Stimulated activated naive CD4-positive, alpha-beta T cell (primary cell): ENCODE measurements around the gene GPR153.

Experiments
- DNase-seq, 6 experiments: peaks; one replicate each; lab custom pipeline; 2025; lab: John Stamatoyannopoulos, UW

GPR153 gene

DNA sequence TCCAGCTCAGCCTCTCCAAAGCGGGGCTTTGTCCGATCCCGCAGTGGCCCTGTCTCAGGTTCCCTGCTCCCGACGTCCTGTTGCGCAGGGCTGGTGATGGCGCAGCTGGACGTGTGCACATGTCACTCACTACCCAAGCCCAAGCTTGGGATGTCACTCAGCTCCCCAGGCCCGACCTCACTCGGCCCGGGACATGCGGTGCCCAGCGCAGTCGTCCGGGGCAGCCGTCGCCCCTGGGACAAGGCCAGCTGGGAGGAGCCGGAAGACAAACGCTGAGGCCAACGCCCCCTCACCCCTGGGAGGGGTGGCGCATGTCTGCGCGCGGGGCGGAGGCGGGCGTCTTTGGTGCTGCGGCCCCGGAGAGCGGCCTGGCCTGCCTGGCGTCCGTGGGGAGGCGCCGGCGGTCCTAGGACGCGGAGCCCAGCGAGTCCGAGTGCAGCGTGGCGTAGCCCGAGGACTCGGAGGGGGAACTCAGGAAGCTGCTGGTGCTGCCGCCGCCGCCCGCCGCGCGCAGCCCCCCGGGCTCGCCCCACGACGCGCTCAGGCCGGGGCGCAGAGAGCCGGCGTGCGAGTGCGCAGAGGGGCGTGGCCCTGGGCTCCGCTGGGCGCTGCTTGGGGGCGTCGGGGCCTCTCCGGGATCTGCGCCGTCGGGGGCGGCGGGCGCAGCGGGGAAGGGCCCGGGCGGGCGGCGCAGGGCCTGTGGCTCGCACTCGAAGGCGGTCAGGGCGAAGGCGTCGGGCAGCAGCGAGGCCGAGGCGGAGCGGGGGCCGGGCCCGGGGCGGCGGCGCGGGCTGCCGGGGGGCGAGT, 11.8 kb downstream of the GPR153 start:
- no peak for DNase-seq

DNA sequence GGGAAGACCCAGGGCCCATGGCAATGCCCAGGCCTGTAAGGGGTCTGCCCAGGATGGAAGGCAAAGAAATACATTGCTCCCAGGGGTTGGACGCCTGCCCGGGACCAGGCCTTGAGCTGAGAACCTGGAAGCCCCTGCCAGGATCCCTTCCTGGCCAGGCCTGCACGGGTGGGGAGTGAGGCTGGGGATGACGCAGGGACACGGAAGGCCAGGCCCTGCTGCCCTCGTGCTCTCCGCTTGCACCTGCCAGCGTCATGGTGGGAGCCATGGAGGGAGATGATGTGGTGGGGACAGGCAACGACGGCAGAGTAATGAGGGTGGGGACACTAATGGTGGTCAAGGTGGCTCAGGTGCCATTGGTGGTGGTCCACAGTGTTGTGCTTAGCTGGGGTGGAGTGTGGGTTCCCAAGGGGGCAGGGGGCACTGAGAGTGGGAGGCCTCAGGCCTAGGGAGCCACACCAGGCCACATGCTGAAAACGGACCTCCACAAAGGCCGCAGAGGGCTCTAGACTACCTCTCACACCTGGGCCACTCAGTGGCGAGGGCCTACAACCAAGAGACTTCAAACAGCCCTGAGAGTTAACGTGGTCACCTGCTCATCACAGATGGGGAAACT, 12.6 kb downstream of the GPR153 start:
- no peak for DNase-seq

DNA sequence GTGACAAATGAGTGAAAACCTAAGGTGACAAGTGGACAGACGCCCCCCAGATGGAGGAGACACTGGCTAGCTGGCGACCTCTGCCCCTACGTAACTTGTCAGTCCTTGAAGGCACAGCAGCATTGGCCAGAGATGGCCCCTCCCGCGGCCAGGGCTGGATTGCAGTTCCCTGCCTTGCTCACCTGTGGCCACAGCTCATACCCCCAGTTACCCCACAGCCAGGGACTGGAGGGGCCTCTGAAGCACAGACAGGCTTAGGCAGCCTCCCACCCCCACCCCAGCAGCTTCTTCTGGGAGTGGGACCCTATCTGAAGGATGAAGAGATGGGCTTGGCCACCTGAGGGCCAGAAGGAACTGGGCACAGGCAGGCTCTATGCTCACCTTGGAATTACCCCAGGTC, 13.2 kb downstream of the GPR153 start:
- no peak for DNase-seq

DNA sequence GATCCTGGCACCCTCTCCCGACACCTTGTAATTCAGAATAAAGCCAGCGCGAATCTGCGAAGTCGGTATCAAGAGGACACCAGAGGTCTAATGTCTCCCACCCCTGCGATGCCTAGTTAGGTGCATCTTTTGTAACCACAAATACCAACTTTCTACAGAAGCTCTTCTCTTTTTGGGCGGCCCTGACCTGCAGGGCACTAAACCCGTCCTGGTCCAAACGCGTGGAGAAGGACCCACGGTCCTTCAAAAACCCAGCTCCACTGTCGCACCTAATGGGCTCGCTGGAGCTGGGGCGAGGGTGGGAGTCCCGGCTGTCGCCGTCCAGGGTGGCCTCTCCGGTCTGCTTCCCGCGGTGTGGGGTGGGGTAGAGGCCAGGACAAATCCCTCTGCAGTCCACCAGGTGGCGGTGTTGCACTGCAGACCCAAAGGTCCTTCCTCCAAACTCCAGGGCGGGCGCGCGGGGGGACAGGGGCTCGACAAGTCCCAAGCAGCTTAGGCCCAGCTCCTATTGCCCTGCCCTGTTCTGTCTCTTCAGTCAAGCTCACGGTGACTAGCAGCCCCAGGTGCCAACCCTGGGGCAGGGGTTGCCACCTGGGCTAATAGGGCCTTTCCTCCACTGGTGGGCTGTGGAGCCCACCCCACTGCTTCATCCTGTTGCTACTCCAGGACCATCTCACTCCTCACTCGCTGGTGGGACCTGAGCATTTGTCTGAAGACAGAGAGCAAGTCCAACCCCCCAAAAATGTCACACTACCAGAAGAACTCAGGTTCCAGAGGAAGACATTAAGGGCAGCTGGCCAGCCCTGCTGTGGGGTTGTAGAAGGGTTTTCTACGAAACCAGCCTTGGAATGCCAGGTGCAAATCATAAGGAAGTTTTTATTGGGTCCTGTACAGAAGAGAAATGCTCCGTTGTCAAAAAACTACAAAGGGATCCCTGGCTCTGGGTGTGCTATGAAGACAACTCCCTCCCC, 14.1 kb downstream of the GPR153 start:
- DNase-seq, result peak; percentile 22 to 83 (median 71)

DNA sequence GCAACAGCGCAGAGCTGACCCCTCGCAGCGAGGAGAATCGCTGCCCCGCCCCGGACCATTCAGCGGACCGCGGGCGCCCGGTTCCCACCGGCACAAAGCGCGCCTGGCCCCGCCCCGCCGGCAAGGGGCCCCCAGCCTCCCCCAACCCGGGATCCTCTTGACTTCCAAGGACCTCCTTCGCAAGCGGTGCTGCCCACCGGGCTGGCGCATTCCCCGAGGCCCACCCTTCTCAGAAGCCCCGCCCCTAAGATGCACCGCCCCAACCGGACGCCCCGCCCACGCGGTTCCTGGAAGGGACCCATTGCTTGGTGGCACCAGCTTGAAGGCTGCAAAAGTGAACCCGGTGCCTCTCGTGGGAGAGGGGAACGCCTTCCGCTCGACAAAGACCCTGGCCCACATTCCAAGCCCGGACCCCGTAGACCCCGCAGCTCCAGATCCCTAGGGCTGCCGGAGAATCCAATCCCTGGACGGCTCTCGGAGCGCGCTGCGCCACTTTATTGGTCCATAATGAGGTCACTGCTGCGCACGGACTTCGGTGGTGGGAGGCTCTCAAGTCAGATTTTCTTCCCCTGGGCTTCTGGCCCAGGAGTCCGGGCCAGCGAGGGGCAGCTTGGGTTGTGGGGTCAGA, 14.9 kb downstream of the GPR153 start:
- DNase-seq, result peak in 4 of 6 experiments; percentile 11 to 29 (median 16)

DNA sequence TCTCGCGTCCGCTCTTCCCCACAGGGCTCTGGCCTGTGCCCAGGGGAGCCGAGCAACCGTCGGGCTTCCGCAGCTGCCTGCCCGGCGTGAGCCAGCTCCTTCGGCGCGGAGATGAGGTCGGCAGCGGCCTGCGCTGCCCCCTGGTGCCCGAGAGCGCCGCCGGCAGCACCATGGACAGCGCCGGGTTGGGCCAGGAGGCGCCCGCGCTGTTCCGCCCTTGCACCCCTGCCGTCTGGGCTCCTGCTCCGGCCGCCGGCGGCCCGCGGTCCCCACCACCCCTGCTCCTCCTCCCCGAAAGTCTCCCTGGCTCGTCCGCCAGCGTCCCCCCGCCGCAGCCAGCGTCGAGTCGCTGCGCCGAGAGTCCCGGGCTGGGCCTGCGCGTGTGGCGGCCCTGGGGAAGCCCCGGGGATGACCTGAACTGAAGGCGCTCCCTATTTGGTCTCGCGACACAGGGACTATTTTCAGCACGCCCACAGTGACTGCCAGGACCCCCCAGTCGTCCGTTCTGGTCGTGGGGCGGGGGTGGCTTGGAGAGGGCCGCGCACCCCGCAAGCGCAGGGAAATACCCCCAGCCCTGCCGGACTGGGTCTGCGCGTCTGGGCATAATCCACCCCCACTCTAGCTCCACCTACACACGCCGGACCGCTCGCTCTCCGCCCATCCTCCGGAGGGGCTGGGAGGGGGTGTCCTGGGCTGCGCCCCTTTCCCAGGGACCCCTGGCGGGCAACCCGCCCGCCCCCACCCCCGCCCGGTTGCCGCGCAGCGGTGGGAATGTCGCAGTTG, 15.6 kb downstream of the GPR153 start:
- DNase-seq, result peak; percentile 27 to 78 (median 70)

DNA sequence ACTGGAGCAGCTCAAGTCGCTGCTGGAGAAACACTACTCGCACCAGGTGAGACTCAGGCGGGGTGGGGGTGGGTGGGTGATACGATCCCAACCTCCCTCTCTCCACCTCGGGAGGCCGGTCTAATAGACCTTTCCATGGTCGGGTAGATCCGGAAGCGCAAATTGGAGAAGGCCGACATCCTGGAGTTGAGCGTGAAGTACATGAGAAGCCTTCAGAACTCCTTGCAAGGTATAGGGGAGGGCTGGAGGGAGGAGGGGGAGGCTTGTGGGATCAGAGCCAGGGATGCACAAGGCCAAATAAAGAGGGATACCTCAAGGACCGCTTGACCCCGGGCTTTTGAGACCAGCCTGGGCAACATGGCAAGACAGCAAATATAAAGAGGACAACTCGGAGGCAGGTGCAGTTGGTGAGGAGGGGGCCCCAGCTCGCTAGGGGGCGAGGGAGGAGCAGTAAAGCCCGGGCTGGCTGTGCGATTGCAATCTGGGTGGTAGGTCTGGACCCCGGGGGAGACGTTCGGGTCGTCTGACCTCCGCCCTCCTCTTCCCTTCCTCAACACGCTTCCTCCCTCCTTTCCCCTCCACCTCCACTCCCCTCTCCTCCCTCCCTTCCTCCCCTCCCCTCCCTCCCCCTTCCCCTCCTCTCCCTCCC, 16.4 kb downstream of the GPR153 start:
- no peak for DNase-seq

DNA sequence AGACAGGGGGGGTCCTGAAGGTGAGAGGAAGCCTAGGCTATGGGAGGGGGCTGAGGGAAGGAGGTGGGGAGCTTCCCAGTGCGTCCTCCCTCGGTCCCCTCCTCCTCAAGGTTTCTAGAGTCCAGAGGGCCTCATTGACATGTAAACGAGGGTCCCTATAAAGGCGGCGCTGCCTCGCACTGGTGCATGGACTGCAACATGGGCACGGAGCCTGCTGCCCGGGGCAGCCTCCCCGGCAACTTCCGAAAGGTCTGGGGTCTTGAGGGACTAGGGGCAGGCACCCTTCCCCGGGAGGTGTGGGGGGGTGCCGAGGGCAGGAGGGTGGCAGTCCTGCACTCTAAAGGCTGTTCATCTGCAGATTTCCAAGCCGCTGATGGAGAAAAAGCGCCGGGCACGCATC, 16.9 kb downstream of the GPR153 start, which contains the start of gene HES3:
TSS of gene HES3 (plus strand) at position 187 of the 400 bp plus-strand sequence. CDS start at position 374, 187 bp downstream.
- no peak for DNase-seq

DNA sequence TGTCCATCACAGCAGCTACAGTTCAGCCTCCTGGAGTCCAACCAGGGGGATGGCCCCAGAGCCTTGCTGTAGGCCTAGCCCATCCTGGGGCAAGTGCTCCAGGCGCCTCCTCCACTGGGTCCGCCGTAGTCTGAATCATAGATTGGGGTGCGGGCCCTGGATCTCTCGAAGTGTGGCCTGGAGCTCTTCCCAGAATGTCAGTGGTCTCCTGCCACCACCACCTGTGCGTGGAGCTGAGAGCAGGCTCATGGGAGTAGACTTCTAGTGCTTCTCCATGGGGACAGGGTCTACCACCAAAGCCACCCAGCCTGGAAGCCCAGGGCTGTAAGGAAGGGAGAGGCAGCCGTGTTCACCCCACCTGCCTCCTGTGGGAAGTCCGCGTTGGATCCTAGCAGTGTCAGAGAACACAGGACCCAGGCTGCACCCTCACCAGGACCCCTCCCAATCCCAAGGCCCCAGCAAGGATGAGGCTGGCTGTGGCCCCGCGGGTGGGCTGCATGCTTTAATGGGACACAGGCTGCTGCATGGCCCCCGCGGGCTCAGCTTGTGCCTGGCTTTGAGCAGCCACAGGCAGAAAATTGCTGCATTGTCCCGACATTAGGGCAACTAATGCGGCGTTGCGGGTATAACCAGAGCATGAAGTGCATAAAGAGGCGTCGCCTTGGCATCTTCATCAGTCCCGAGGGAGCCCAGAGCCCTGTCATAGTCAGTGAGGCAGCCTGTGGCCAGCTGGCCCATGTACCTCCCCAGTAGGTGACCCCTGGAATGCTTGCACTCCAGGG, 17.7 kb downstream of the GPR153 start:
- DNase-seq, result no peak

DNA sequence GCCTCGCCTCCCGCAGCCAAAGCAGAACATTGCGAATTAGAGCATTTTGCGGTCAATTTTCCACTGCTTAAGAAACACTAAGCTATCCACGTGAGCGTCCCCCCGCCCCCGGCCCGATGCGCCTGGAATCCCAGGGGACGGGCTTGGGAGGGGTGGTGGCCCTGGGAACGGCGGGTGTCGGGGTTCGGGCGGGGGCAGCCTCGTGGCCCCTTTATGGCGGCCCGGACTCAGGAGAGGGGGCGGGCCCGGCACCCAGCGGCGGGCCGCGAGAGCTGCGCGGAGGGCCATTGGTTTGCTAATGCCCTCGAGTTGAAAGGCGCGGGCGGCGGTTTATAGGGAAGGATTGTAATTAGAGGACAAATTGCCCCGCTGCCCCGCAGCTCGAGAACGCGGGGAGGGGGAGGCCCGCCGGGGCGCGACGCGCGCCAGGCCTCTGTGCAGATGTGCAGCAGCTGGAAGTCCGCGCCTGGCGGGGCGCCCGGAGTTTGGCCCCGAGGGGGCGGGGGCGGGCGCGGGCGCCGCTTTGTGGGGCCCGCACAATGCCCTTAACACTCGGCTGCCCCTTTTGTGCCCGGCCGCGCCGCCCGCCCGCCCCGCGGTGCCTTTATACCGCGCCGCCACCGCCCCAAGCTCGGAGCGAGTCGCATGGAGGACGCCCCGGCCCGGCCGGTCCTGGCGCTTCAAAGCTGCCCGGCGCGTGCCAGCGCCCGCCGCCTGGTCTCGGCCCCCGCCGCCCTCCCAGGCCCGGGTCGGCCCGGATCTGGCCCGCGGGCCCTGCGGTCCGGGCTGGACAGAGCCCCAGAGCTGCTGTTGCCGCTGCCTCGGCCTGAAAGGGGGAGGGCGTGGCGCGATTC, 18.8 kb downstream of the GPR153 start:
- DNase-seq, result no peak

DNA sequence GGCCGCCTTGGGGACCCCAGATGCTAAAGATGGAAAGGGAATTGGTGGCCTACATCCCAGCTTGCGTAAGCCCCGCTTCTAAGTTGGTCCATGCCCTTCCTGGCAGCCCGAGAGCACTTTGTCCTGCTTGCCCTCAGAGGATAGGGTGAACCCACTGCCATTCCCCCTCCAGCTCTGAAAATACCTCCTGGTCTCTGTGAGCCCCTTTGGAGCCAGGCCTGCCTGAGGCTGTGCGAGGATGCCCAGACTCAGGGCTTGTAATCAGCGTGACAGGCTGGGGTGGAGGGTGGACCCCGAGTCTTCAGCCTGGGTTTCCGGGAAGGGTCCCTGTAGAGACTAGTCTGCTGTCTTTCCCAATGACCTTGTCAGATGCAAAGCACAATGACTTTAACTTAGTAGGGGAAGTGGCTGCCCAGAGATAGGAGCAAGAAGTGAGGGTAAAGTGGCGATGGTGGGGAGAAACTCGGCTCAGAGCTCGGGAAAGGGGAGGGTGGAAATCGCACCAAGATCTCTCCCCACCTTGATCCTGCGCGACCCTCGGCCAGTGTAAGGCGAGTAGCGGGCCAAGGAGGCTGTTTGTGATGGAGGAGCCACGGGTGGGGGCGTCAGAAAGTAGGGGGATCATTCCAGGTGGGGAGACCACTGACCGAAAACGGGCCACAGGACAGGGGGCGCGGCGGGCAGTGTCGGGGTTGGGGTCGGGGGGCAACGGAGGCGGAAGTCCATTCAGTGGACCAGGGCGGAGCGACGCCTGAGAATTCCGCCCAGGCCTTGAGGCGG, 19.6 kb downstream of the GPR153 start:
- DNase-seq, result no peak

DNA sequence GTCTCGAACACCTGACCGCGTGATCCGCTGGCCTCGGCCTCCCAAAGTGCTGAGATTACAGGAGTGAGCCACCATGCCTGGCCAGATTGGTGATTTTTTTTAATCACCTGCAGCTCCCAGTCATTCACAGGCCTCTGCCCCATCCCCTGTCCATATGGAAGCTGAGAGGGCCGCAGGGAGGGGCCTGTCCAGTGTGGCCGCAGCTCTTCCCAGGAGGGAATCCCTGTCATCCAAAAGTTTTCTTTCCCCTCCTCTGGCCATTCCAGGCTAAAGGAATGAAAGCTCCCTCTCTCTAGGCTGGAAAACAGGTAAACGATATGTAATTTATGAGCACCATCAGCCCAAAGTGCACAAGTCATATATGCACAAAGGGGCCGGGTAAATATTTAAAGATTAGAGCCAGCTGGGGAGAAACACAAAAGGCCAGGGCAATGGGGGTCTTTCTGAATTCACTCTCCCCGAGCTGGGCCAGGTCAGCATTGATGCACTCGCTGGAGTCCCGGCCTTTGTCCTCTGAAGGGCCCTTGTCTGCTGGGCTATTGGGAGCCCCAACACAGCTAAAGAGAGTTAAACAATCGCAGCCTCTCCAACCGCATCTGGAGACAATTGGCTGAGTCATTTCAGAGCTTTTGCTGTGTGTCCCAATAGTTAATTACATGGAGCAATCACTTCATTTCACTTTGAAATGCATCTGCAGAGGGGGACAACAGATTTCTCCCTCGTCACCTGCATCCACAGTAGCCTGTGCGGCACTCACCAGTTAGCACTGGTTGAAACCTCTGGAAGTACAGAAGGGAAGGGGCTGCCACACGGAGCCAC, 20.7 kb downstream of the GPR153 start:
- DNase-seq, result no peak

DNA sequence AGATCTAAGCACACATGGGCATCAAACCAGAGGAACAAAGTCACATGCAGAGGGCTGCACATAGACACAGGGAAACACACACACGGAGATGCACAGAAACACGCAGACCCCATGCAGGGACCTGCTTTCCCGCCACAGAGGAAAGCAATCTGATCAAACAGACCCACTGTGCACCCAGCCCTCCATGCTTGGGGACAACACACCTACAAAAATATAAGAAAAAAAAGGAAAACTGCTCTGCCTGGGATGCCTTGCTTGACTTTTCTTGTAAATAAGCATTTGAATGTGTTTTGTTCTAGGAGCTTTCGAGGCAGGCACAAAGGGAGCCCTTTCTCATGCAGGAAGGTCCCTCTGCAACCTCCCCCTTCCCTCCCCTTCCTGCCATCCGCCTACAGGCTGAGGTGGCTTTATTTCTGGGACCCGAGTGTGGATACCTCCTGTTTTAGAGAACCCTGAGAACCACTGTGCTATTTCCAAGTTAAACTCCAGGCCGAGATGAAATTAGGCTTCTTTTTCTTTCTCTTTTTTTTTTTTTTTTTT, 21.6 kb downstream of the GPR153 start:
- DNase-seq, result no peak

DNA sequence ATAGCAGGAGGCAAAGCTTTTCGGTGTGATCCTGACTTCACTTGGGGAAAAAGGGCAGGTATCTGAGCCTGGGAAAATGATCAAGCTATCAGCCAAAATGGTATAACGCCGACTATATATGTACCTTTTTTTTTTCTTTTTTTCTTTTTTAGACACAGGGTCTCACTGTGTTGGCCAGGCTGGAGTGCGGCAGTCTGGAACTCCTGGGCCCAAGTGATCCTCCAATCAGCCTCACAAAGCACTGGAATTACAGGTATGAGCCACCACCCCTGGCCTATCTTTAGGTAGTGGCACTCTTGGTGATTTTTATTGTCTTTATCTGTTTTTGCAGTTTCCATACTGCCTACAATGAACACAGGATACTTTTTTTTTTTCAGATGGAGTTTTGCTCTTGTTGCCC, 23.8 kb downstream of the GPR153 start:
- no peak for DNase-seq

DNA sequence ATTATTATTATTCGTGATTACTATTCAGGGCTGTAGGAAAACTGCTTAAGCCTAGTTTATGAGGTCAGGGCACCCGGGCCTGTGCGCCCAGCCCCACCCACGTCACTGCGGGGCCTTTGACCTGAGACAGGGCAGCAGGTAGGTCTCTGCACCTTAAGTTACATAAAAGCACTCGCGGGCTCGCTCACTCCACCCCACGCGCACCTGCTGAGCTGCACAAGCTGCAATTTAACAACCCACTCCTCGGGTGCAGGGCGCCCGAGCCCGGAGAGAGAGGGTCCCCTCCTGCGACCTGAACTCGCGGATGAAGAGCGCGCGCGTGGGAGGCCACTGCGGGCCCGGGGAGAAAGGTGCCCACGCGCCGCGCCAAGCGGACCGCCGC, 25.6 kb downstream of the GPR153 start:
- DNase-seq, result no peak

DNA sequence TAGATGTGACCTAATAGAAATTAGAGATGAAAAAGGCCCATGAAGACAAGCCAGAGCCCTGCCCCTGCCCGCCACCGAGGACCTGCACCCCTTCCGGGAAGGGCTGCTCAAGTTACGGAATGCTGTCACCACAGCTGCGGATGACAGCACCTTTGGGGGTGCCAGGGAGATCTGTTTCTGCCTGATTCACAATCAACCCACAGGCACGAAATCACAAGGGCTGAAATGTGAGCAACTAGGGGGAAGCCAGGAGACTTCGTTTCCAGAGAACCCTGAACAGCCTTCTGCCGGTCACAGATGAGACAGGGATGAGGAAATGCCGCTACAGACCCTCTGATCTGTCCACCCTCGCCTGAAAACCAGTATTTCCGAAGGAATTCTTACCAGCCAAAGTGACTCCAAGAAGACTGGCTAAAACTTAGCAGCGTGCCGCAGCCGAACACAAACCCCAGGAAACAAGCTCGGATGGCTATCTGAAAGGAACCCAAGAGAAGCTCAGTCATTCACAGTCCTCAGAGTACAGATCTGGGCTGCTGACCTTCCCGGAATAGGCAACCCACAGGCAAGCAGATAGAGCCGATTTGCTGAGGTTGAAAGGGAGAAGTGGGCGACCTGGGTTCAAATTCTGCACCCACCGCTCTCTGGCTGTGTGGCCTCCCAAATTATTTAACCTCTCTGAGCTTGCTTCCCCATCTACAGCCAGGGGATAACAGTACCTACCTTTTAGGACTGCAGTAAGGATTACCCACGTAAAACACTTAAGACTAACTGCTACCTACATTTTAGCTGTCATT, 26.2 kb downstream of the GPR153 start:
- no peak for DNase-seq
